HG03575 (cell line): ENCODE results near the gene NCOA7.
"Not testable (repeated sequence)": the region's sequence is repeated elsewhere in the genome, so short reads cannot be mapped to it uniquely, and the experiment has no call there.

Experiments
- ATAC-seq: cut with Tn5 transposase; IDR thresholded peaks from one replicate; pipeline ENCODE4 v1.9.1; 2021; ENCODE audit not compliant: unreplicated experiment, insufficient number of reproducible peaks, low FRiP score; ENCODE audit errors: extremely low read depth

NCOA7 gene

DNA sequence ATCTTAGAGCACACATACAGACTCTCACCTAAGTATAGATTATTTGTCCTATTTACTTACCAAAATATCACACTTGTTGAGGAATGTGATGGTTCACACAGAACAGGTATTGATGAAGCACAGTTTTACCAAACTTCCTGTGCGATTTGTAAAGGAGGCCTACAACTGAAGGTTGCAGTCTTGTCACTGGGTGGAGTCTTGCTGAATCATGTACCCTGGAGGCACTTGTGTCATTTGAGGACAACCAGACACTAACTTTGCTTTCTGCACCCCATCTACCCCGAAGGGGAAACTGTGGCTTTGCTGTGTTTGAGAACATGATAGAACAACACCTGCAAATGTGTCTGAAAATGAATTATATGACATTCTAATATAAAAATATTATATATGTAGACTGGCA is 133.4 kb downstream of the NCOA7 start:
- no peak for ATAC-seq

DNA sequence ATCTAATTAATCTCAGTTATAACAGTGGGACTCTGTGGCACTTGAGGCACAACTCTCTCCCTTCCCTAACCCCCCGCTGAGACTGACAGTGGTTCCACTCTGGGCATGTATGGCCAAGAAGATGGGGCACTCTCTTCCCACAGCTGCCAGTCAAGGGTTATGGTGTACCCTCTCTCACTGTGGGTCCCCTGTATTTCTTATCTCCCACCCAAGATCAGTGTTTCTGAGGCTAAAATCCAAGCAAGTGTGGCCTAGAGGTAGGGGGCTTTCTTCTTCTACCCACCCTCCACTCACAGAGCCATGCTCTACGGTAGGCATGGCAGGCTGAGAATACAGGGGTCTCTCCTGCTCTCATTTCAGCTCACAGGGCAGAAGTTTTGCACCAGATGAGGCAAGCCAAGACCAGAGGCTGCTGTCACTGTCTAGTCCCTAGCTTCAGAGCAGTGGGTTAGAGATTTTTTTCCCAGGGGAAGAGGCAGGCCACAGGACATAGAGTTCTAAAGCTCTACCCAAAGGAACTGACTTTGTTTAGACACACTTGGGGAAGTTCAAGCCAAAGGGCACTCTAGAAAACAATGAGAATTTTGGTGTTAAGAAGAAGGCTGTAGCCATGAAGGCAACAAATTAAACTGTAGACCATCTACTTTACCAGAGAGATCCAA is 134.1 kb downstream of the NCOA7 start:
- ATAC-seq = no peak

DNA sequence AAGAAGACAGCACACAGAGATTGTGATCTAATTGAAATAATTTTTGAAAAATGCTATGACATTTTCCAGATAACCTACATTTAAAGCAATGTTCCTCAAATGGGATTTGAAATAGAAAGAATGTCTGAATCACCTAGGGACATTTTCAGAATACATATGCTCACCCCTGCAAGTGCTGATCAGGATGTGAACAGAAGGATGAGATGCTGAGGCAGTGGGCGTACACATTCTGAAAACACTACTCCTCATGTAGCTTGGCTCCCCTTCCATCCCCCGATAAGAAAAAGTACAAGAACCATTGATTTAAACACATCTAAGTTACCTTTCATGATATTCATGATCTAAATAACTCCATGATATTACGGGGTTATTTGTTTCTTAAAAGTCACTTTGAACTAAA is 136.0 kb downstream of the NCOA7 start:
- ATAC-seq = no peak

- ATAC-seq = no peak
Measured at GRCh38 chr6:125927761-125928160, 137.0 kb downstream of the NCOA7 start.

- no peak for ATAC-seq
Measured at GRCh38 chr6:125930765-125931418, 140.1 kb downstream of the NCOA7 start.

- ATAC-seq = no peak
Measured at GRCh38 chr6:125931733-125932450, 141.1 kb downstream of the NCOA7 start.

- no peak for ATAC-seq
Measured at GRCh38 chr6:125932451-125932795, 141.7 kb downstream of the NCOA7 start.

- not testable (repeated sequence) for ATAC-seq
Measured at GRCh38 chr6:125935520-125935919, 144.8 kb downstream of the NCOA7 start.

- no peak for ATAC-seq
Measured at GRCh38 chr6:125939026-125939425, 148.3 kb downstream of the NCOA7 start.

GRCh38 chr6:125939791-125940190 is 149.0 kb downstream of the NCOA7 start:
- no peak for ATAC-seq

DNA sequence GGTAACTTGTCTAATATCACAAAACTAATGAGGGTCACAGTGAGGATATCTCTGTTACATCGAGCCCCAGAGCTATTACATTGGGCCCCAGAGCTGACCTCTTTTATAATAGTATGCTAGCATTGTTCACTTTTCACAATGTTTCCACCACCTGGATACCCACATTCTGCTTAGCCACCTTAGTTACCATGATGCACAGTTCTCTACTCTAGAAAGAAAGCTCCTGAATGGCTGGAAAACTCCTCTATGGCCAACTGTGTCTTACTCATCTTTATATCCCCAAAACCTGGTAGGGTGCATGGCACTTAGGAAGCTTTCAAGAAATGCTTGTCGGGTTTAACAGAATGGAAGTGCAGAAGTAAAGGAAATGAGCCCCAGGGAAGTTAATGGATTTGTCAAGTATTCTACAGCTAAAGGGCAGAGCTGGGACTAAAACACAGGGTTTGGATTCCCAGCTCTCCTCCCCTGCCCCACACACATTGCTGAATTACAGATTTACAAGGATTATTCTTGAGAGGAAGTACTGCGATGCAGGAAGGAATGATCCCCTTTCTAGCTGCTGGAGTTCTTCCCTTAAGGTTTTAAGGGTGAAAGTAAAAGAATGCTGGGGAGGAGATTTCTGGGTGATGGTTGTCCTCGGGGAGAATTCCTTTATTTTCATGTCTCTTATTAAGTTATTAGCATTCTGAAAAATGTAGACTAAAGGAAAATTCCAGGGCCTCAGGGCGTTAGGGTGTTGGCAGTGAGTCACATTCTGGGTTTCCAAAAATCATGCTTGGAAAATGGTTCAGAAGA is 149.7 kb downstream of the NCOA7 start:
- ATAC-seq = no peak

GRCh38 chr6:125942672-125943527 is 152.1 kb downstream of the NCOA7 start:
- ATAC-seq = no peak

- no peak for ATAC-seq
Measured at GRCh38 chr6:125943528-125944433, 153.0 kb downstream of the NCOA7 start.

GRCh38 chr6:125944434-125944816 is 153.7 kb downstream of the NCOA7 start:
- no peak for ATAC-seq

DNA sequence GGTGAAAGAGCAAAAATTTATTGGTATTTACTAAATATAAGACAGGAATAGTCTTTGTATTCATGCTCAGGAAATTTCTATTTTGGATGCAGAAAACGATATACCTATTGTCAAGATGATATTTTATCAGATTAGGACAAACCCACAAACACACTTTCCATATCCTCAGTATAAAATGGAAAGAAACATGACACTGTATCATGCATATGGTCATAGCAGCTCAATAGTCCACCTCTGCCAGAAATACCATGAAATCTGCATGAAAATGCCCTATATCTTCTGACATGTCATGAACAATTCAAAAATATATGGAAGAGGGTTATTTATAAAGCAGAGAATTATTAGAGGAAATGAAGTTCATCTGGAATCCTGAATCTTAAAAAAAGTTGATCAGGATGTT is 154.1 kb downstream of the NCOA7 start:
- ATAC-seq = no peak

GRCh38 chr6:125945378-125946141 is 154.8 kb downstream of the NCOA7 start:
- no peak for ATAC-seq

DNA sequence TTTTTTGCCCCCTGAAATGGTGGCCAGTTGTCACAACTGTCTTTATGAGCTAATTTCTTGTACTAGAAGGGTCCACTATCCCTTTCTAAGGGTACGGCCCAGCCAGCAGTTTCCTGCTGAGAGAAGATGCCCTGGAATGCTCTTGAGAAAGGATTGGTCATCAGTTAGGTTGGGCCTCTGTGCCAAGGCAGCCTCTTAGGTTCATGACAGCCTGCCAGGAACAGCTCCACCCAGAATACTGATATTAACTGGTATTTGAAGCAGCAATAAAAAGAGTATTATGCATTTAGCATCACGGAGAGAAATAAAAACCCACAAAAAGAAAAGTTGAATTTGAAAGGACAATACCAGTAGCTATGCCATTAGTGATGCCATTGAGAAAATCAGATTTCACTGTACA is 156.9 kb downstream of the NCOA7 start:
- ATAC-seq = no peak
